Activated naive CD8-positive, alpha-beta T cell treated with anti-CD3 and anti-CD28 coated beads, Interleukin-2, amount 10 ng/mL, durations not matched to agents 7 days and 5 days (primary cell): ENCODE measurements around the gene HOMEZ. TPM values are rescaled to one million over a fixed set of nuclear protein-coding genes. Genes with fewer than 3 reads are reported as not detected.
A peak's percentile ranks its signal among the peaks of the same experiment; 100 is the strongest.

Experiments
- ATAC-seq: fragments of 150-1000 bp; cut with Tn5 transposase; one replicate; pipeline ENCODE4 v1.10.0; 2021; ENCODE audit warnings: low read depth, moderate library complexity
- POLR2A ChIA-PET: fragments of 350-600 bp; sonication (Branson Sonifier 250); formaldehyde crosslinking; loops from one replicate; lab custom pipeline; 2021; ENCODE audit warnings: antibody characterized with exemption; lab: Charles Lee
- DNase-seq: peaks from one replicate; pipeline ENCODE4 v3.0.0; 2021
- H3K27ac Mint-ChIP-seq: one replicate; pipeline ENCODE4 v1.8.0; 2022; ENCODE audit warnings: mild to moderate bottlenecking, mixed read lengths
- H3K27me3 Mint-ChIP-seq: one replicate; pipeline ENCODE4 v1.8.0; 2022; ENCODE audit warnings: mild to moderate bottlenecking, moderate library complexity, mixed read lengths
- H3K36me3 Mint-ChIP-seq: one replicate; pipeline ENCODE4 v1.8.0; 2021; ENCODE audit warnings: mild to moderate bottlenecking, mixed read lengths
- H3K4me1 Mint-ChIP-seq: one replicate; pipeline ENCODE4 v1.8.0; 2021; ENCODE audit warnings: mixed read lengths
- H3K4me3 Mint-ChIP-seq: one replicate; pipeline ENCODE4 v1.8.0; 2022; ENCODE audit warnings: mild to moderate bottlenecking, moderate library complexity, mixed read lengths
- H3K9me3 Mint-ChIP-seq: one replicate; pipeline ENCODE4 v1.8.0; 2021; ENCODE audit warnings: mixed read lengths
- total RNA-seq, 2 experiments: library from RNA; stranded (reverse); gene quantifications; one replicate each; pipeline ENCODE4 v1.2.3, GENCODE V29; 2021

Gene HOMEZ
- total RNA-seq, 2 experiments from 2014 or later, result 11.8 to 12.8 TPM

DNA sequence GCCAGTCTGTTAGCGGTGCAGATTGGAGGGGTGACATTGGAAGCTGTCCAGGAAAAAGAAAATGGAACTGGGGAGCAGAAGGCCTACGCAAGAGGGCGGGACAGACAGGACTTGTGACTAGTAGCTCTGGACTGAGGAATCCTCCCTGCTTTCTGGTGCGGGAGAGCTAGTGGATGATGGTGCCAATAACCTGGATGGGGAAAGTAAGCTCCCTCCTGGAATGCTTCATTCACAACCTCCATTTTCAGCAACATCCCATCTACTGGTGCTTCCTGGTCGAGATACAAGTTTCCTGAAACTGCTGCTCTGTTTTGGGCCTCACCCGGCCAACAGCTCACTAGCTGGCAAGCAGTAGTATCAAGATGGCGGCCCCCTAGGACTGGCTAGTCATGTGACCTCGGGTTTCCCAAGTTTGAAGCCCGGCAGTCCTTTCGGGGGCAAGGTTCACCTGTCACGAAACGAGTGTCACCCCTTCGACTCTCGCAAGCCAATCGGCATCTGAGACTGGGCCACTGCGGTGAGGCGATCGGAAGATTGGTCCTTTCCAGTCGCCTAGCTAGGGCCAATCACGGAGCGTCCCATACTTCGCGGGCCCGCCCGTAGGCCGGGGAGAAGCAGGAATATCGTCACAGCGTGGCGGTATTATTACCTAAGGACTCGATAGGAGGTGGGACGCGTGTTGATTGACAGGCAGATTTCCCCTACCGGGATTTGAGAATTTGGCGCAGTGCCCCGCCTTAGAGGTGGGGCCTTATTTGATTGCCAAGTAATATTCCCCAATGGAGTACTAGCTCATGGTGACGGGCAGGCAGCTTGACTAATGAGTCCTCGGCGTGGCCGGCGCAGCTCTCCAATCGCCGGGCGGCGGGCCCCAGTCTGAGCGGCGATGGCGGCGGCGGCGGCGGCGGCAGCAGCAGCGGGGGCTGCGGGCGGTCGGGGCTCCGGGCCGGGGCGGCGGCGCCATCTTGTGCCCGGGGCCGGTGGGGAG lies 34.9 kb upstream of the HOMEZ start, which contains the start of gene PABPN1:
PABPN1 (plus strand) TSS at position 874 of the 988 bp plus-strand sequence; CDS start at position 887, 13 bp downstream.
- POLR2A ChIA-PET, result interaction anchor here (0.5 to 6.4 kb wide), 29 partner anchors 11 to 1882 kb away, joined by 3 to 182 read pairs (median 4); partner anchors contain the start of genes ACIN1, BCL2L2, C14orf119 and CEBPE
- Mint-ChIP-seq H3K36me3 (peaks cover 19% of the 10 kb centered on the region), H3K27ac (peak within 1 kb of the TSS; percentile 98), H3K4me1 (peaks cover 27% of the 10 kb centered on the region), H3K4me3 (peak within 1 kb of the TSS; percentile 94), H3K27me3 (no peaks in the 10 kb centered on the region), H3K9me3 (no peaks in the 10 kb centered on the region)
- DNase-seq (peak; percentile 93), ATAC-seq (peak; percentile 92)

- H3K27me3 Mint-ChIP-seq, result no peaks in the 10 kb centered on the region
- peaks cover 26% of the 10 kb centered on the region for H3K4me1 Mint-ChIP-seq
- H3K4me3 Mint-ChIP-seq, result peak overlapping the region; percentile 93
- peaks cover 13% of the 10 kb centered on the region for H3K36me3 Mint-ChIP-seq
- DNase-seq (no peak), ATAC-seq (no peak)
- H3K27ac Mint-ChIP-seq, result peak overlapping the region; percentile 98
- POLR2A ChIA-PET, result interaction anchor here (0.6 to 6.4 kb wide), 16 partner anchors 10 to 795 kb away, joined by 3 to 182 read pairs (median 8); partner anchors contain the start of genes ACIN1, BCL2L2, C14orf119 and CEBPE
- no peaks in the 10 kb centered on the region for H3K9me3 Mint-ChIP-seq
Observed at GRCh38 chr14:23319746-23320583, 34.0 kb upstream of the HOMEZ start.

DNA sequence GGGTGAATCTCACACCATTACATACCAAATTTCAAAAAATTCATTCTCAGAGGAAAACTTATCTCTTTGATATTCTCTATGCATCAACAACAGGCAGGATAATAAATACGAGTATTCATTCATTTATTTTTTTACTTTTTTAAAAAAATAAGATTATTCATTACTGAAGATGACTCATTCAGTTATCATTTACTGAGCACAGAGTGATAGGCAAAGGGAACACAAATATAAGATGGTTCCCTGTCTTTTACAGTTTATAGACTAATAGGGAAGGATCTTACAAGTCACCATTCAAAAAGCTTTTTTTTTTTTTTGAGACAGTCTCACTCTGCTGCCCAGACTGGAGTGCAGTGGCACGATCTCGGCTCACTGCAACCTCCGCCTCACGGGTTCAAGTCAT lies 30.4 kb upstream of the HOMEZ start:
- Mint-ChIP-seq H3K4me1 (peaks cover 13% of the 10 kb centered on the region), H3K36me3 (peaks cover 3% of the 10 kb centered on the region), H3K27me3 (no peaks in the 10 kb centered on the region), H3K27ac (no peak overlapping the region), H3K4me3 (no peak overlapping the region), H3K9me3 (no peaks in the 10 kb centered on the region)
- POLR2A ChIA-PET, result no interaction called here
- ATAC-seq, result no peak
- no peak for DNase-seq

- no peaks in the 10 kb centered on the region for H3K9me3 Mint-ChIP-seq
- ATAC-seq (no peak), DNase-seq (no peak)
- no peak overlapping the region for H3K4me3 Mint-ChIP-seq
- H3K4me1 Mint-ChIP-seq, result peaks cover 5% of the 10 kb centered on the region
- H3K27ac Mint-ChIP-seq, result no peak overlapping the region
- H3K36me3 Mint-ChIP-seq, result peaks cover 2% of the 10 kb centered on the region
- H3K27me3 Mint-ChIP-seq, result peaks cover 14% of the 10 kb centered on the region
- POLR2A ChIA-PET, result interaction anchor here (2.4 to 2.6 kb wide), 2 partner anchors 8 to 11 kb away, joined by 11 to 12 read pairs; partner anchors contain the start of genes PABPN1 and PPP1R3E
Observed at GRCh38 chr14:23310546-23310945, 24.6 kb upstream of the HOMEZ start.

GRCh38 chr14:23308721-23309445 lies 23.0 kb upstream of the HOMEZ start:
- H3K27ac Mint-ChIP-seq, result no peak overlapping the region
- peaks cover 2% of the 10 kb centered on the region for H3K36me3 Mint-ChIP-seq
- peaks cover 5% of the 10 kb centered on the region for H3K4me1 Mint-ChIP-seq
- H3K27me3 Mint-ChIP-seq, result peaks cover 14% of the 10 kb centered on the region
- no peak overlapping the region for H3K4me3 Mint-ChIP-seq
- DNase-seq (no peak), ATAC-seq (no peak)
- no peaks in the 10 kb centered on the region for H3K9me3 Mint-ChIP-seq
- POLR2A ChIA-PET, result interaction anchor here (2.4 to 3.4 kb wide), 2 partner anchors 12 kb away, joined by 11 to 21 read pairs; partner anchors contain the start of gene PABPN1

DNA sequence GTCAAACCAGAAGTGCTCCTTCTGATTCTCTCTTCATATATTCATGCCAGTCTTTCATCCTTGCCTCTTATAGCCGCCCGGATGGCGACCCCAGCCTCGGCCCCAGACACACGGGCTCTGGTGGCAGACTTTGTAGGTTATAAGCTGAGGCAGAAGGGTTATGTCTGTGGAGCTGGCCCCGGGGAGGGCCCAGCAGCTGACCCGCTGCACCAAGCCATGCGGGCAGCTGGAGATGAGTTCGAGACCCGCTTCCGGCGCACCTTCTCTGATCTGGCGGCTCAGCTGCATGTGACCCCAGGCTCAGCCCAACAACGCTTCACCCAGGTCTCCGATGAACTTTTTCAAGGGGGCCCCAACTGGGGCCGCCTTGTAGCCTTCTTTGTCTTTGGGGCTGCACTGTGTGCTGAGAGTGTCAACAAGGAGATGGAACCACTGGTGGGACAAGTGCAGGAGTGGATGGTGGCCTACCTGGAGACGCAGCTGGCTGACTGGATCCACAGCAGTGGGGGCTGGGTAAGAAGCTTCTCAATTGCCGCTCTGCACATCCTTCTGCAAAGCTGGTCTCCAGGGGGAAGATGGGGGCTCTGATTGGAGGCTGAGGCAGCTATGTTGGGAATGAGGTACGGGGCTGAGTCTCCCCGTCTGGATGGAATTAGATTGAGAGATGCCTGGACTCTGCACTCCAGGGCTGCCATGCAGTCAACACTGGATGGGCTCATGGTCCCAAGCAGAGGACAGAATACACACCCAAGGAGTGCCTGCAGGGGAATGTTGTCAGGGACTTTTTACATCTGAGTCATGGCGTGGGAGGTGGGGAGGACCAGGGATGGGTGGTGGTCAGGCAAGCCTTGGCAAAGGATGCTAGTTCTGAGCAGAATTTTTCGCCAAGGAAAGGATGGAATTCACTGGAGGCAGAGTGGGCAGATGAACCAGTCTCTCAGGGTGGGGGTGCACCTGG lies 22.0 kb upstream of the HOMEZ start:
- ATAC-seq (no peak), DNase-seq (no peak)
- H3K27ac Mint-ChIP-seq, result peak overlapping the region; percentile 7

DNA sequence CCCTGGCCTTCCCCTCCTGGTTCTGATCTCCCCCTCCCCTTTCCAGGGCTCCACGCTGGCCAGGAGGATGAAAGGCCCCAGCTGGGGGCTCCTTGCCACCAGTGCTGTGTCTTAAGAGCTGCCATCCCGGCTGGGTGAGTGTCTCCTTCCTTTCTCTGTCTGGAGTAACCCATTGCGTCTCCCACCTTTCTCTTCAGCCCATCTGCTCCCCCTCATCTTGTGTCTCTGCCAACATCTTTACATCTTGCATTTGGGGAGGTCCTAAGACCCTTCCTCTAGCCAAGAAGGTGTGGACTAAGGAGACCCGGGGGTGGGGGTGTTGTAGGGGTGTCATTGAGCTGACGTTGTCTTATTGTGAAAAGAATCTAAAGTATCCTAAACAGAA lies 21.2 kb upstream of the HOMEZ start:
- no peak for ATAC-seq
- H3K4me1 Mint-ChIP-seq, result peaks cover 13% of the 10 kb centered on the region

More for the DNA sequence above, 22.0 kb upstream of the HOMEZ start:
- H3K9me3 Mint-ChIP-seq, result no peaks in the 10 kb centered on the region
- H3K27me3 Mint-ChIP-seq, result peaks cover 14% of the 10 kb centered on the region
- POLR2A ChIA-PET, result interaction anchor here (3.4 kb wide), 1 partner anchor 13 kb away, joined by 21 read pairs; the partner anchor contains the start of gene PABPN1
- peak overlapping the region; percentile 80 for H3K4me3 Mint-ChIP-seq
- peaks cover 10% of the 10 kb centered on the region for H3K4me1 Mint-ChIP-seq
- H3K36me3 Mint-ChIP-seq, result peaks cover 2% of the 10 kb centered on the region

GRCh38 chr14:23306412-23307145 lies 20.6 kb upstream of the HOMEZ start, which contains the start of gene BCL2L2:
Gene BCL2L2, plus strand, starts transcription at chr14:23306833. Its CDS starts 935 bp downstream, at chr14:23307768.
- POLR2A ChIA-PET, result interaction anchor here (0.6 to 3.4 kb wide), 2 partner anchors 14 to 434 kb away, joined by 4 to 21 read pairs; partner anchors contain the start of gene PABPN1
- H3K36me3 Mint-ChIP-seq, result peaks cover 2% of the 10 kb centered on the region
- ATAC-seq (no peak), DNase-seq (peak; percentile 49)
- no peaks in the 10 kb centered on the region for H3K9me3 Mint-ChIP-seq
- peaks cover 14% of the 10 kb centered on the region for H3K27me3 Mint-ChIP-seq
- H3K27ac Mint-ChIP-seq, result peak within 1 kb of the TSS; percentile 76
- peaks cover 13% of the 10 kb centered on the region for H3K4me1 Mint-ChIP-seq
- peak within 1 kb of the TSS; percentile 80 for H3K4me3 Mint-ChIP-seq

More for the DNA sequence above, 21.2 kb upstream of the HOMEZ start:
- POLR2A ChIA-PET, result interaction anchor here (3.4 kb wide), 1 partner anchor 14 kb away, joined by 21 read pairs; the partner anchor contains the start of gene PABPN1
- H3K4me3 Mint-ChIP-seq, result peak overlapping the region; percentile 80
- H3K27ac Mint-ChIP-seq, result peak overlapping the region; percentile 76
- DNase-seq, result no peak
- peaks cover 14% of the 10 kb centered on the region for H3K27me3 Mint-ChIP-seq
- no peaks in the 10 kb centered on the region for H3K9me3 Mint-ChIP-seq
- peaks cover 2% of the 10 kb centered on the region for H3K36me3 Mint-ChIP-seq

- Mint-ChIP-seq H3K4me1 (peaks cover 20% of the 10 kb centered on the region), H3K27ac (peak within 1 kb of the TSS; percentile 100), H3K36me3 (peaks cover under 1% of the 10 kb centered on the region), H3K27me3 (peaks cover 12% of the 10 kb centered on the region), H3K9me3 (no peaks in the 10 kb centered on the region), H3K4me3 (peak within 1 kb of the TSS; percentile 96)
- DNase-seq, result peak; percentile 86
- POLR2A ChIA-PET, result interaction anchor here (0.6 to 6.4 kb wide), 13 partner anchors 9 to 1866 kb away, joined by 3 to 182 read pairs (median 4); partner anchors contain the start of genes ACIN1, C14orf119, DCAF11 and HOMEZ
- ATAC-seq, result peak; percentile 37
Observed at GRCh38 chr14:23302290-23303225, 16.6 kb upstream of the HOMEZ start, which contains the start of gene PPP1R3E. Gene PPP1R3E, minus strand, starts transcription at chr14:23302859. Its CDS starts 283 bp downstream, at chr14:23302576.

- DNase-seq (no peak), ATAC-seq (peak; percentile 24)
- Mint-ChIP-seq H3K27me3 (peaks cover 7% of the 10 kb centered on the region), H3K27ac (peak overlapping the region; percentile 97), H3K36me3 (peaks cover 2% of the 10 kb centered on the region), H3K4me1 (peaks cover 17% of the 10 kb centered on the region), H3K4me3 (peak overlapping the region; percentile 96), H3K9me3 (no peaks in the 10 kb centered on the region)
- POLR2A ChIA-PET, result interaction anchor here (0.6 to 6.4 kb wide), 10 partner anchors 9 to 867 kb away, joined by 3 to 182 read pairs (median 12); partner anchors contain the start of genes ACIN1, C14orf119, DCAF11 and HOMEZ
Observed at GRCh38 chr14:23301969-23302289, 16.0 kb upstream of the HOMEZ start.
